ENCODE measurements around the gene SF3B5.

GRCh38 chr6:144133225-144133821, 38.0 kb upstream of the SF3B5 start:
- TF ChIP-seq CTCF (IDR thresholded peaks at IDR 0.05) (no peak), POLR2A (IDR thresholded peaks at IDR 0.05) (no peak)
